Fibroblast of lung (primary cell): ENCODE results near the gene ATP1B3.

Experiments
- CTCF ChIP-seq, 2 donors: IDR thresholded peaks in 1 of 2; conservative IDR thresholded peaks in 1 of 2; 1 replicate in 1 of 2; 2 replicates in 1 of 2; pipeline ENCODE4 v1.5.1; 2011 to 2012; ENCODE audit warnings: low read length in 2 of 2, control low read depth in 1 of 2, inconsistent platforms in 1 of 2, low read depth in 1 of 2, mild to moderate bottlenecking in 1 of 2
- EZH2 ChIP-seq: IDR thresholded peaks from 2 replicates; pipeline ENCODE4 v1.5.1; 2012; ENCODE audit warnings: low read length, control low read depth, mild to moderate bottlenecking; ENCODE audit errors: missing control alignments

- no peak for TF ChIP-seq CTCF (conservative IDR thresholded peaks at IDR 0.05 in 1 of 2, IDR thresholded peaks at IDR 0.05 in 1 of 2; ENCODE audit: low read depth in 1 of 2, low read length in 2 of 2)
- TF ChIP-seq EZH2, result no peak
Observed at GRCh38 chr3:141840737-141841544, 35.5 kb upstream of the ATP1B3 start.
